ENCODE measurements around the gene DSCAM. TPM values are rescaled to one million over a fixed set of nuclear protein-coding genes. Genes with fewer than 3 reads are reported as not detected.
"Not testable (repeated sequence)": the region's sequence is repeated elsewhere in the genome, so short reads cannot be mapped to it uniquely, and the experiment has no call there.

DSCAM gene
- total RNA-seq, 1 donor from 2014 or later: not detected

DNA sequence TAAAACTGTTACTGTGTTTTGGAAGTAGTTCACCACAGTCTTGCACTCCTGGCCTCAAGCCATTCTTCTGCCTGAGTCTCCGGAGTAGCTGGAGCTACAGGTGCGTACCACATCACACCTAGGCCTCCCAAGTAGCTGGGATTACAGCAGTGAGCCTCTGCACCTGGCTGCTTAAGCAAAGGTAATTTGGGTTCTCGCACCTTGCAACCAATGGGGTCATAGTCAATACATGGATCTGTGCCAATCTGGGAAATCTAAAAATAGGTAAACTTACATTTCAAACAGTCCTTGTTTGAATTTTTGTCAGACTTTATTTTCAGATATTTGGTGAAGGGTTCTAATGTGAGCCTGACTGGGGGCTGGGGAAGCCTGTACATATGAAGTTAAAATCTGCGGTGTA lies 513.2 kb downstream of the DSCAM start:
- no peak for DNase-seq (ENCODE audit: low read depth in 2 of 2)

DNA sequence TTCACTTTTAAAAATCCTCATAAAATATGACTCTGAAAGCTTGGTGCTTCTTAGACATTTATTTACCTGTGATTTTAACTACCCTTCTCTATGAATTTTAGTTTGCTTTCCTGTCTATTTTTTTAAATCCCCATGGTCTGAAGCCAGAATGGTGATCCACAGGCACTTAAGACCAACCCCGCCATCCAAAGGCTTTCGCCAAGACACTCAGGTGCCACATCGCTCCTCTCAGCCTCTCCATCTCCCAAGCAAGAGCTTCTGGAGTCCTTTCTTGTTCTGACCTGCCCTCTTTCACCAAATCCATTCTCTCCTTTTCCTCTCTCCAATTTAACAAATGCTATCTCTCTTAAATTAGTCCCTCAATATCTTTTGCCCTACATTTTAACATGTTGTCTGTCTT lies 515.2 kb downstream of the DSCAM start:
- no peak for DNase-seq (ENCODE audit: low read depth in 2 of 2)

GRCh38 chr21:40331172-40331571 lies 515.8 kb downstream of the DSCAM start:
- DNase-seq (ENCODE audit: low read depth in 2 of 2): no peak

- DNase-seq (ENCODE audit: low read depth in 2 of 2): no peak
These were observed 522.6 kb downstream of the DSCAM start for GRCh38 chr21:40324389-40324788.

DNA sequence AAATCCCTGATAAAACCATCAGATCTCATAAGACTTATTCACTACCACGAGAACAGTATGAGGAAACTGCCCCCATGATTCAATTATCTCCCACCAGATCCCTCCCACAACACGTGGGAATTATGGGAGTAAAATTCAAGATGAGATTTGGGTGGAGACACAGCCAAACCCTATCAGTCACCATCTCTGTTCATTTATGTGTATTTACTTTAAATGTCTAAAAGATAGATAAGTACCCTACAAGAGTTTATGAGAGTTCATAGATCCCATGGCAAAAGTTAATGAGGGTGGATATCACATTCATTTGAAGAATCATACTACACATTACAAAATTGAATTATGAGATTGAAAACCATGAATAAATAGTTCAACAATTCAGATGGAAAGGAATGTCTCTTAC lies 526.2 kb downstream of the DSCAM start:
- DNase-seq (ENCODE audit: low read depth in 2 of 2): not testable (repeated sequence)

DNA sequence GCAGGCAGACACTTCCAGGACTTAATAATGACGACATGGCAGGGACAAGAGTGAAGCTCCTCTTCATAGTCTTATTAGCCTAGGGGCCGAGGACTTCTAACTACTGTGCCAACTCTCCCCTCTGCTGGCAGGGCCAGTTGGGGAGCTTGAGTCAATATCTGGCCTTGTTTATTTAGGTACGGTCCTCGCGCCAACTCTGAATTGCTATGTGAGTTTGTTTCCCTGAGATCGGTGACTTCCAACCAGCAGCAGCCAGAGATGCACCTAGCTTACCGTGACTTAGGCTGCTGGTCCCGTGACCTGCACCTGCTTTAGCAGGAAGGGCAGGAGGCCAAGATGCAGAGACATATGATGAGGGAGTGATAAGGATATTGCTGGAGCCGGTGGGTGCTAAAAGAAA lies 528.6 kb downstream of the DSCAM start:
- DNase-seq (ENCODE audit: low read depth in 2 of 2): no peak

DNA sequence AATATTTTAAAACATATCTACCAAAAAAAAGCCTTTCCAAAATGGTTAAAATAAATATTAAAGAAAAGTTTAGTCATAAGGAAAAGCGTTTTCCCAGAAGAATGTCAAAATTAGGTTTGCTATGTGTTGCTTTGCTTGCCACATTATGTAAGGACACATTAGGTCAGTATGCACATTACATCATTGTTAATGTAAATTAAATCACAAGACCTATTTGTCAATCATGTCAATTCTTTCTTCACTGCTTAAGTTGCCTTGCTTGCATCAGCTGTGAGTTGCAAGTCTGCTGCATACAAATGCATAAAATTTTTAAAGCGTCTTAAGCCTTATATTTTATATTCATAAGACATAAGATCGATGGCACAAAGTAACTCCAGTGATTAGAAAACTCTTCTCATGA lies 530.9 kb downstream of the DSCAM start:
- DNase-seq (ENCODE audit: low read depth in 2 of 2): no peak

GRCh38 chr21:40315626-40316025 lies 531.3 kb downstream of the DSCAM start:
- DNase-seq (ENCODE audit: low read depth in 2 of 2): no peak

GRCh38 chr21:40313260-40313659 lies 533.7 kb downstream of the DSCAM start:
- no peak for DNase-seq (ENCODE audit: low read depth in 2 of 2)

DNA sequence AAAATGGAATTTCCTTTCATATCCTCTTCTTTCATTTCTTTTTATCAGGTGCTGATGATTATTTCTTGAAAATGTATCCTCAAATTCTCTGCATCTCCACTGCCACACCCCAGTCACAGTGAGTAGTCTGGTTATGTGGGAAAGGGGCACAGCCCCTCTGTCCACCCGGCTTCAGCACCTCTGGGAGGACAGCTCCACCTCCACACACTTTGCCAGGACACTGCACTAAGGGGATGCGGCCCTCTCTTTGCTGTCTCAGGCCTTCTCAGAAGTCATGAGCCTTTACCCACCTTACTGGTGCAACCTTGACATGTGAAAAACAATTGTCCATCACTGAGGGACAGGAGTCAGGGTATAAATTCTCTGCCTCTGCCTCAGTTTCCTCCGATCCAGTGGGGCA lies 546.7 kb downstream of the DSCAM start:
- no peak for DNase-seq (ENCODE audit: low read depth in 2 of 2)

DNA sequence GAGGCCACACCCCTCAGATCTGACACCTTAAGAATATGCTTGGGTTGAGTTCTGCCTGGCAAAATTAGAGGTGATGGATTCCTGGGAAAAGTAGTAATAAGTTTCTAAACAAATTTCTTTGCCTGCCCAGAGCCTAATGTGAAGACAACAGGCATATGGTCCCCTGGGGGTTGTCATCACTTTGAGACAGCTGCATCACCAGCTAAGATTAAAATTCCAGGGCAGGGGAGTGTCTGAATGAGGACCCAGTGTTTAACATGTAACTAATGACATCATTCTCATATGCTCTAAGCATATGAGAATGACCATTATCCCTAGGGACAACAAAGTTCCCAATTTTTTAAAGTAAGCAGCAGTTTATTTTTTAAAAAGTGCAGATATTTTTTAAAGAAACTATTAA lies 547.5 kb downstream of the DSCAM start:
- no peak for DNase-seq (ENCODE audit: low read depth in 2 of 2)

- DNase-seq (ENCODE audit: low read depth in 2 of 2): no peak
These were observed 552.6 kb downstream of the DSCAM start for GRCh38 chr21:40294345-40294744.

GRCh38 chr21:40291560-40291959 lies 555.4 kb downstream of the DSCAM start:
- no peak for DNase-seq (ENCODE audit: low read depth in 2 of 2)

- DNase-seq (ENCODE audit: low read depth in 2 of 2): no peak
These were observed 562.5 kb downstream of the DSCAM start for GRCh38 chr21:40284409-40284808.

GRCh38 chr21:40282912-40283886 lies 563.8 kb downstream of the DSCAM start:
- DNase-seq (ENCODE audit: low read depth in 2 of 2): no peak

GRCh38 chr21:40278345-40278744 lies 568.6 kb downstream of the DSCAM start:
- DNase-seq (ENCODE audit: low read depth in 2 of 2): no peak

GRCh38 chr21:40276001-40276400 lies 571.0 kb downstream of the DSCAM start:
- DNase-seq (ENCODE audit: low read depth in 2 of 2): no peak

DNA sequence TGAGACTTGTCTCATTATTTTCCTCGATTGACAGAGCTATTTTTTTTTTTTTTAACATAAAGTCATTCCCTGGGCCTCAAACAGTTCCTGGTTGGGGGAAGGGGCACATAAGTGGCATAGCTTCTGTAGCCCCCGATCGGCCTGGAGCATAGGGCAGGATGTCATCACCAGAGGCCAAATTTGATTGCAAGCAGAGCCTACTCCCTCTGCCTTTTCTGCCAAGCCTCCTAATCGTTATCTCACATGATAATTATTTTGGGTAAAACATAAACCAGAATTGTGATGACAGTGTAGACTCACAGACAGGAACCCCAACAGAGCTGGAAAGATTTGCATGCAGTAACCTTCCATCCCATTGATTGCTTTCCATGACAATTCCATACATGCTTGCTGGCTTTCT lies 574.9 kb downstream of the DSCAM start:
- no peak for DNase-seq (ENCODE audit: low read depth in 2 of 2)

DNA sequence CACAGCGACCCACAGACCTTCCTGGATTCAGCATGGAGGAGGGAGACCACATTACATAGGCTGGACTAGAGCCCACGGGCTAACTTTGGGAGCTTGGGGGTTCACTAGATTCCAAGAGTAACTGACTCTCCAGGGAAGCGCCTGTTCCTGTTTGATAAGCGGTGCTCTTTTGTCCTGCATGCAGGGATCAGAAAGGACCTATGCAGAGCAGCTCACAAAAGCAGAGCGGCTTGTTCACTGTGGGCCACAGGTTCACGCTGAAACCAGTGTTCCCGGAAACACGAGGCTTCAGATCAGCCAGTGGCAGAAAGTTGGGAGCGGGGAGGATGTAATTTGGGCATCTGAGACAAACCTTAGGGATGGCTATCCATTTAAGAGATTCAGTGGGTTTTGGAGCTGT lies 575.8 kb downstream of the DSCAM start:
- DNase-seq (ENCODE audit: low read depth in 2 of 2): no peak

GRCh38 chr21:40270047-40270446 lies 576.9 kb downstream of the DSCAM start:
- DNase-seq (ENCODE audit: low read depth in 2 of 2): no peak

DNA sequence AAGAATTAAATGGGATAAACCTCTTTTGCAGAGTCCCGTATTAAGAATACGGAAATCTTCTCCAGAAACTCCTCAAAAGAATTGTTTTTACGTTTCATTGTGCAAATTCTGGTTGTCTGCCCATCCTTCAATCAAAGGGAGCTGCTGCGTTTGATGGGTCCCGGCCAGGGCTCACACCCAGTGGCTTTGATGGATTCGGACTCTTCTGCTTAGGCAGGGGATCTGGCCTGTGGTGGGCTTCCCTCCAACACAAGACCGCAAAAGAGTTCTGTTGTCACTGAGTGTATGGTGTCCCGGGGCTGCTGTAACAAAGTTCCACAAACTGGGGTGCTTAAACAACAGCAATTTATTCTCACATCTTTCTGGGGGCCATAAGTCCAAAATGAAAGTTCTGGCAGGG lies 577.7 kb downstream of the DSCAM start:
- DNase-seq (ENCODE audit: low read depth in 2 of 2): no peak

- not testable (repeated sequence) for DNase-seq (ENCODE audit: low read depth in 2 of 2)
These were observed 588.5 kb downstream of the DSCAM start for GRCh38 chr21:40258456-40258855.

- DNase-seq (ENCODE audit: low read depth in 2 of 2): no peak
These were observed 589.6 kb downstream of the DSCAM start for GRCh38 chr21:40257342-40257741.
